HG03442 (cell line): ENCODE data around the gene FMN2.
"Not testable (repeated sequence)": the region's sequence is repeated elsewhere in the genome, so short reads cannot be mapped to it uniquely, and the experiment has no call there.

ENCODE experiments used
- ATAC-seq: cut with Tn5 transposase; IDR thresholded peaks from one replicate; pipeline ENCODE4 v1.9.1; 2021; ENCODE audit warnings: mild to moderate bottlenecking, moderate library complexity; ENCODE audit not compliant: unreplicated experiment

Gene FMN2

GRCh38 chr1:240413732-240414131 lies 322.0 kb downstream of the FMN2 start:
- no peak for ATAC-seq

GRCh38 chr1:240414237-240414636 lies 322.6 kb downstream of the FMN2 start:
- no peak for ATAC-seq

GRCh38 chr1:240415011-240415410 lies 323.3 kb downstream of the FMN2 start:
- not testable (repeated sequence) for ATAC-seq

DNA sequence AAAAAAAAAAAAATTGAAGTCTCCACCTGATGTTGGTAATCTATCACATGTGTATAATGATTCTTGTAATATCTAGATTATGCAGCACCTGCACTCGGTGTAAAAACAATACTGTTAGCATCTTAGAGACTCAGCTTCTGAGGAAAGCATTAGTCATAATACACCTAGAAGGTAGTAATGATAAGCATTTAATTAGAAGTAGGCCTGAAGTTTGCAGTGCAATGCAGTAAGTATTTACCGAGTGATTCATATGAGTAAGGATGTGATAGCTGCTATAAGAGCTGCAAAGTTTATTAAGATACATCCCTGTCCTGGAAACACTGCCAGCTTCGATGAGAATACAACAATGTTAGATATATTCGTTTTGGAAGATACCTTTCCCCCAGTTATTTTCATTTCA lies 323.8 kb downstream of the FMN2 start:
- no peak for ATAC-seq

DNA sequence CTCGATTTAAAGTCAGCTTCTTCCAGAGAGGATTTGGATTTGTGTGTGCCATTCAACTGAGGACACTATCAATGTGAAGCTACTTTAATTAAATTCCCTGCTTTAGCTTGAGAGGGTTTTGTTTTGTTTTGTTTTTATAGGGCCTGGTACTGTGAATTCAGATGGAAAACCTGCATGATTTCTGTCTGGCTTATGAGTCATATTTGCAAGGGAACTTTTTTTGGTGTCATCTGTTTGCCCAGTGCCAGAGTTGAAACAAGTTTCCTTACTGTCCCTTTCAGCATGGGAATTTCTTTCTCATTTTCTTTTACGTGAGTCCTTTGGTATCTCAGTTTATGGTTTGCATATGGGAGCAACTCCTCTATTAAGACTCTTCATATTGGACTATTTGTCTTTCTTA lies 325.6 kb downstream of the FMN2 start:
- no peak for ATAC-seq

GRCh38 chr1:240420766-240421165 lies 329.1 kb downstream of the FMN2 start:
- ATAC-seq: no peak

- no peak for ATAC-seq
These were observed 331.7 kb downstream of the FMN2 start for GRCh38 chr1:240423246-240423924.

- ATAC-seq: no peak
These were observed 333.2 kb downstream of the FMN2 start for GRCh38 chr1:240424740-240425464.

GRCh38 chr1:240426051-240426450 lies 334.4 kb downstream of the FMN2 start:
- ATAC-seq: no peak

- ATAC-seq: no peak
These were observed 344.4 kb downstream of the FMN2 start for GRCh38 chr1:240435996-240436566.

DNA sequence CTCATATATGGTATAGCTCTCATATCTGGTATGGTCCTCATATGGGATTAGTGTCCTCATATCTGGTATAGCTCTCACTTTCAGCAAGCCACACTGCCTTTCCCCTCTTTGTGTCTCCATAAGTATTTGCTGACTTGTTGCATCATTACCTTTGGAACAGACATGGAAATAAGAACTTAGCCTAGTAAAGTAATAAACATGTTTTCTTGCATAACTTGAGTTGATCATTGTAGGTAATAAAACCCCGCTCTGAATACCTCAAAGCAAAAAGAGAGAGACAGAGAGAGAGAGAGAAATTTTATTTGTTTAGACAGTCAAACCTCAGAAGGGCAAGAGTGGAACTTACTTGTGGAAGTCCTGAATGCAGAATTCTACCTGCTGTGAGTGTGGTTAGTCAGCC lies 350.0 kb downstream of the FMN2 start:
- no peak for ATAC-seq

- no peak for ATAC-seq
These were observed 353.7 kb downstream of the FMN2 start for GRCh38 chr1:240445369-240445768.

GRCh38 chr1:240455228-240455821 lies 363.6 kb downstream of the FMN2 start:
- ATAC-seq: no peak

- ATAC-seq: no peak
These were observed 365.5 kb downstream of the FMN2 start for GRCh38 chr1:240457203-240457602.

DNA sequence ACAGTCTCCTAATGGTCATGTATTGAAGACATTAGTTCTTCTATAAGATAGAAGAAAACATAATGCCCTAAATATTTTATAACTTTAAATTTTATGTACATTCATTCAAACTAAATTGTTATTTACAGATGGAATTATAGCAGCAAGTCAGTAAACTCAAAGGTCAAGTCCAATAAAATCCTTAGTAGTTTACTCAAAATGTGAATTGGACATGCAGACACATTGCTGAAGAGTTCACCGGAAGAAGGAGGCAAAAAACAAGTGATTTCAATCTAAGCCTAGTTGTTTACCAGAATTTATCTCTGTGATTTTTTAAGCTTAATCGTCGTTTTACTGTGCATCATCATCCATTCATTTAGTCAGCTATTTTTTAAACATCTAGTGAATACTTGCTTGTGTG lies 370.6 kb downstream of the FMN2 start:
- ATAC-seq: no peak

- no peak for ATAC-seq
These were observed 371.2 kb downstream of the FMN2 start for GRCh38 chr1:240462766-240463395.

- no peak for ATAC-seq
These were observed 372.4 kb downstream of the FMN2 start for GRCh38 chr1:240464099-240464498.

DNA sequence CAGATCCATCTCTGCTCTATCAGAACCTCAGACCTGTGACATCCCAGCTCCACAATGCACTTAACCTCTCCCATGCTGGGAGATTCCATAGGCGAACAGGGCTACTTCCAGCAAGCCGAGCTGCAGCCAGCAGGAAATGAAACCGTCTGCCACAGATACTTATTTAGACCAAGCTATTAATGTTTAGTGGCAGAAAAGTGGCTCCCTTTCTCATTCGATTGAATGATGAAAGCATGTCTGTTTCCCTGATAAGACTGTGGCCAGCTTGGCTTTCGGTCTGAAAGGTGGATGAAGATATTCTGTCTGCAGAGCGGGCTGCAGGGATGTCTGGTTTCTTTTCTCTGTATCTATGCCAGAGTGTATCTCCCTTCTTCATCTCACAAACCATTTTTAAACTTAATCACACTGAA lies 373.9 kb downstream of the FMN2 start:
- no peak for ATAC-seq

DNA sequence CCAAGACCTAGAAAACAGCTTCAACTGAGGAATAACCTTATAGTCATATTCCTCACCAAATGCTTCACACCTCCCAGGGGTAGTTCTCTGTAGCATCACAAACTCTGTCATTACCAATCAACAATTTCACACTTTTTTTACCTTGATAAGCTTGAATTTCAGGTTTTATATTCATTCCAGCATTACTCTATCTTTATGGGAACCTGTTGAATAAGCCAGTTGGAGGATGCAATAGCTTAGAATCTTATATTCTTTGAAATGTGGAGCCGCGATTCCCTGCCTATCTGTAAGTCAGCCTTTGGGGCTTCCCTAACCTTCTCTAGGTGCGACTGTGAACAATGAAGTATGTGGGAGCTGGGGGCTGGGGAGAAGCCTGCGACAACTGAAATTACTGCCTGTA lies 374.8 kb downstream of the FMN2 start:
- no peak for ATAC-seq

- ATAC-seq: no peak
These were observed 376.2 kb downstream of the FMN2 start for GRCh38 chr1:240467895-240468294.

GRCh38 chr1:240468656-240469055 lies 377.0 kb downstream of the FMN2 start:
- no peak for ATAC-seq
